ENCODE results near the gene POLR2L.

The POLR2L gene

DNA sequence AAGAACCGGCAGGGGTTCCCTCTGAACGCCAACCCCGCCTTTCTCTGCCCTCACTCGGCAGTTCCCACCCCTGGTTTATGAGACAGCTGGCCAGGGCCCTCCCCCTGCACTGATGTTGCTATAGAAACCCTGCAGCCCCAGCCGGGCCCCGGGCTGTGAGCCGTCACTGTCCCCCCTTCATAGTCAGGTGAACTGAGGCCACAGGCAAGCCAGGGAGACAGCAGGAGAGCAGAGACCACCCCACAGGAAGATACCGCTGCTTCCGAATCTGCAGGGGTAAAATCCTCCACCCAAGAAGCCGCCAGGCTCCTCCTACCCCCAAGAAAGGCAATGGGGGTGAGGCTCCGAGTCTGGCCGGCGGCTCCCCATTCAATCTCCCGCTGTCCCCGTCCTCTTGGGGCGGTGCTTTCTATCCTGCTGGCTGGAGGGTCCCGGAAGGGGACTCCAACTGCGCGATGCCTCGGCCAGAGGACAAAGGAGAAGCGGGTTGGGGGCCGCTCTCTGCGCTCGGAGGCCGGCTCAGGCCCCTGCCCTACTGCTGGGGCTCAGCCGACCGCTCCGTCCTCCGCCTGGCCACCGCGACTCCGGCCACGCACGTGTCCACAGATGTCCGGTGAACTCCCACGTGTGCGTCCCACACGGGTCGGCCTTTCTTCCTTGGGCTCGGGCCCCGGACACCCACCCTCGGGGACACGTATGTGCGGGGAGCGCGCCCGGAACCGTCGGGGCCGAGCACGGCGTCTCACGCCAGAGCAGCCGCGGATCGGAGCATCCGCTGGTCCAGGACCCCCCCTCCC, 44.8 kb downstream of the POLR2L start:
- in situ Hi-C loops (cut with MboI; ENCODE audit: low sequenced_read_pairs): no loop called here

DNA sequence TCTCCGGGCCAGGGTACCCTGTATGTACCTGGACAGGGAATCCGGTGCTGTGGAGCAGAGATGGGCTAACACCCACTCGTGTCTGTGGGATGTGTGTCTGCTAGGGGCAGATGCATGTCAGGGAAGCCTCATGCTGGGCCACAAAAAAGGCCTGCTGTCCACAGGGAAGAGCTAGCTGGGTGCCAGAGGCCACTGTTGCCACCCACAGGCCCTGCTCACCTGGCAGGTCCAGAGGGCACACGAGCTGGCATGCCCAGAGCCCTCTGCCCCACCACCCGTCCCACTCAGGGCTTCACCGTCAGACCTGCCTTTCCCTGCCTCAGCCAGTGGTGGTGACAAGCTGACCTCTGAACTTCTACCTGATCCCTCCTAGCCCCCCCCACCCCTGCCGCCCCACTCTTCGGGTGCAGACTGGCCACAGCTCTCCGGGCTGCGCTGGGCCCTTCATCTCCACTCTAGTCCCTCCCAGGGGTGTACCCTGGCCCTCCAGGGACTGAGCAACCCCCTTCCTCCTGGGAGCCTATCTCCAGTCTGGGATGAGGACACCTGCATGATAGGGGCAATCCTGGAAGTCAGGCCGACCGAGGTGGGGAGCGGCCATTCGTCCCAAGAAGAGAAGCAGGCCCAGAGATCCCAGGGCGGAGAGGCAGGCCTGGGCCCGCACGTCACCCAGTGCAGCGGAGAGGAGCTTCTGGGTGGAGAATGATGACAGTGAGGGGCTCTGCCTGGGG, 45.6 kb downstream of the POLR2L start:
- in situ Hi-C loops (cut with MboI; ENCODE audit: low sequenced_read_pairs): no loop called here

DNA sequence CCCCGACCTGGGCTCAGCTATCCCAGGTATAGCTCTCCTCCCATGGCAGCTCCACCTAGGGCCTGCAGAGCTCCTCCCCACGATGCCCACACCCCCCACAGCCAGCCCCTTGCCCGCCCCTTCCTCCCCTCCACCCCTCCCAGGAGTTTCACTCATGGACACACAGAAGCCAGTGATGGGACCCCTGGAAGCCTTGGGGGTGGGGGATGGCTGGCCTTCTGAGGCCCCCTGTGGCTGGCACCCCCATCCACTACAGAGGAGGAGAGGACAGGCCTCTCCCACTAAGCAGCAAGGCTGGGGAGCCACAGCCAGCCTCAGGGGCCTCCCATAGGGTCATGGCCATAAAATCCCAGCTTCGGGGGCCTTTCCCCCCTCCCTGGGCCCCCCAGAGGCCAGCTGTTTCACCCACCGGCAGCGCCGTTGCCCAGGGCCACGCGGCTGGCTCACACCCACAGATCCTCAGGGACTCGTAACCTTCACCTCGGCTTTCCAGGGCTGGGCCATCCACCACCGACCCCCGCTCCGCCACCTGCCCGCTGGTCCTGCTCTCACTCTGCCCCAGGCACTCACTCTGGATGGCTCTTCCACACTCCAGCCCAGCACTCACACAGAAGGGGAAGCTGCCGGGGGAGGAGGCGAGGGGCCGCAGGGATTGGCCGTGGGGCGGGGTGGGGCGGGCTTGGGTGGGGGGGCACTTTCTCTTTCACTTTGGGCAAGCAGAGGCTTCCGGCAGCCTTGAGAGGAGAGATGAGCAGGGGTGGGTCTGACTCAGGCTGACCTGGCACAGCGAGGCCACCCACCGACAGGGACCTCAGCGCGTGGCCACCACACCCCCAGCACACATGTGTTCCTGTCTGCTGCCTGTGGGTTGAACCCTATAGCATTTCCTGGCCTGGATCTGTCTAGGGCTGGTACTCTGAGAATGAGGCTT, 46.4 kb downstream of the POLR2L start:
- in situ Hi-C loops (cut with MboI; ENCODE audit: low sequenced_read_pairs): no loop called here

DNA sequence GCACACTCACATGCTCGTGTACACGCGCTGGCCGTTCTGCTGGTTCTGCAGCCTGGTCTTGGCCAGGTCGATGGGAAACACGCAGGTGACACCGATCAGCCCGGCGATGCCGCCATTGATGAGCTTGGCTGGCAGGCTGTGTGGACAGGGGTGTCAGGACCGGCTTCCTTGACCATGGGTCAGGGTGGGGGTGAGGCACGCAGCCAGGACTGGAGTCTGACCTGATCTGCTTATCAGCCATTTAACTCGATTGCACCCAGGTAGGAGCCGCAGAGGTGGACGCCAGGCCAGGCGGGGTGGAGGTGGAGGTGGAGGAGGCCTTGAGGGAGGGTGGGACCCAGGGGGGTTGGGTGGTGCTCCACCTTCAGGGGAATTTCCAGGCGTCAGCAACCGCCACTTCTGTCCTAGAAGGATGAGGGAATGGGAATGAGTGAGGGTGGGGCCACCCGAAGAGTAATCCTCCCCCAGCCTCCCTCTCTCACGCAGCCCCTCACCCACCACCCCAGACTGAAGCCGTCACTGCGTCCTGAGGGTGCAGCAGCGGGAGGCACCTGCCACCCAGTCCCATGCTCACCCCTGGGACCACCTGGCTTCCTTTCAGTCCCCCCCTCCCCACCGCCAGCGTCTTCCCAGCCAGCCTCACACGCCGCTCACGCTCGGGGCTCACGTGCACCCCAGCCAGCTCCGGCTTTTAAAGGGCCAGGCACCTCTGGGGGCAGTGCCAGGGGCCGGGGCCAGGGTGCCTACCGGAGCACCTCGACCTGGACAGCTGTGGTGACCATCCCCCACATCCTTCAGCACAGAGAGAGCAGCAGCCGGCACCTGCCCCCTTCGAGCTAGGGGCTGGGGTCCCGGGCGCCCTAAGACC, 47.3 kb downstream of the POLR2L start:
- in situ Hi-C loops (cut with MboI; ENCODE audit: low sequenced_read_pairs): no loop called here

DNA sequence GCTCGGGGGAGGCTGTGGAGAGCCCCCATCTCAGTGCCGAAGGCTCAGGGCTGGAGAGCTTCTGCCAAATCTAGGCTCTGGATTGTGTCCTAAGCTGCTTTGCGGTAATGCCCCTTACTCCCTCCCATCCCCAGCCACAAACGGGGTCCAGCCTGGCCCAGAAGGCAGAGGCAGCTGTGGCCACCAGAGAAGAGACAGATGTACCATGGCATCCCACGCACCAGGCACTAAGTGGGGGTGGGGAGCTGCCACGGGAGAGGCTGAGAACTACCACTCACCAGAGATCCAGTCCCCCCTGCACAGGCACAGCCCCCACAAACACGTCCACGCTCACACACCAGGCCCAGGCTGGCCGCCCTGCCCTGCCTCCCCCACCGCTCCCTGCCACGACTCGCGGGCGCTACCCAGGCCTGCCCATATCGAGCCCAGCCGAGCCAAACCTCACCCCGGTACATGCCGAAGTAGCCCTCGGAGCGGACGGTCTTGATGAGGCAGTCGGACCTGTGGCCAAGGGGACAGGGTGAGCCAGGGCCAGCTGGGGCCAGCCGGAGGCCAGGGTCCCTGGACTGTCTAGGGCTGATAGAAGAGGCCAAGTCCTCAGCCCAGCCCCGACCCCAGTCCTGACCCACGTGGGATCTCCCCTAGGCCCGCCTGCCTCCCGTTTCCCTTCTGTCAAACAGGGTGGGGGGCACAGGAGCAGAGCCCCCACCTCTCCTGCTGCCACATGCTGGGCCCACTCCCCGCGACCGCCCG, 48.1 kb downstream of the POLR2L start:
- in situ Hi-C loops (cut with MboI; ENCODE audit: low sequenced_read_pairs): no loop called here

DNA sequence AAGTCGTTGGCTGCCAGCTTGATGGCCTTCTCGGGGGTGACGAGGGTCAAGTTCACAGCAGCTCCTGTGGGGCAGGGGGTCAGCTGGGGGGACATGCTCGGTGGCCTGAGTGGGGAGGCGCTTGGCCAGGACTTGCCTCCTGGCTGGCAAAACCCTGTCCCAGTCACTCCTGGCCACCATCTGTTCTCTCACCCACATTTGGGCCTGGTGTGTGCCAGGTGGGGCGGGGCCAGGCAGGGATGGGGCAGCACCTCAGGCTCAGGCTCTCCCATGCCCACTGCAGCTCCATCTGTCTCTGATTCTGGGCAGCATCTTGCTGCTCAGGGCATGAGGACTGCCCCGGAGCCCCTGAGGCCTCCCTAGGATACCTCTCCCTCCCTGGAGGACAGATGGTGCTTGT, 48.8 kb downstream of the POLR2L start:
- in situ Hi-C loops (cut with MboI; ENCODE audit: low sequenced_read_pairs): no loop called here

DNA sequence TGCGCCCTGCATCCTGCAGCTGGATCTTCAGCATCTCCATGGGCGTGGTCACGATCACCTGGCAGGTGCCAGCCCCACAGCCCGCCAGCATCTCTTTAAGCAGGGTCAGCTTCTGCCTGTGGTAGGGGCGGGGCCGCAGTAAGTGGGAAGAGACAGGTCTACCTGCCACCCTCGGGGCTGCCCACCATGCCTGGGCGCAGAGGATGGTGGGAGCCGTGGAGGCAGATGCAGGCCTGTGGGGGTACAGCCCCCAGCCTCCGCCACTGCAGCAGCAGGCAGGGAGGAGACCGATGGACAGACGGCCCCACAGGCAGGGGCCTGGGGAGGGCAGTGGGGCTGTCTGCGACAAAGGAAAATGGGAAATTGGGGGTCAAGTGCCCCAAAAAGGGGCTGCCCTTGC, 49.5 kb downstream of the POLR2L start:
- in situ Hi-C loops (cut with MboI; ENCODE audit: low sequenced_read_pairs): no loop called here

DNA sequence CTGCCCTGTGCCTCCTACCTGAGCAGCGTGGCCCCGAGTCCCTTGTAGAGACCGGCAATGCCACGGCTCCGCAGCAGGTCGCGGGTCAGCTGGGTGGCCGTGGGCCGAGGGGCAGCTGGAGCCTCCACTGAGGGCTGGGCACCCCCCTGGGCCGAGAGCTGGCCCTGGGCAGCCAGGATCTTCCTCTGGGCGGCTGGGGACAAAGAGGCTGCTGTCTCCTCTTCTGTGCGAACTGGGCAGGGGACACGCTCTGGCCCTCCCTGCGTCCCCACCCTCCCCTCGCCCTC, 49.9 kb downstream of the POLR2L start:
- in situ Hi-C loops (cut with MboI; ENCODE audit: low sequenced_read_pairs): no loop called here

DNA sequence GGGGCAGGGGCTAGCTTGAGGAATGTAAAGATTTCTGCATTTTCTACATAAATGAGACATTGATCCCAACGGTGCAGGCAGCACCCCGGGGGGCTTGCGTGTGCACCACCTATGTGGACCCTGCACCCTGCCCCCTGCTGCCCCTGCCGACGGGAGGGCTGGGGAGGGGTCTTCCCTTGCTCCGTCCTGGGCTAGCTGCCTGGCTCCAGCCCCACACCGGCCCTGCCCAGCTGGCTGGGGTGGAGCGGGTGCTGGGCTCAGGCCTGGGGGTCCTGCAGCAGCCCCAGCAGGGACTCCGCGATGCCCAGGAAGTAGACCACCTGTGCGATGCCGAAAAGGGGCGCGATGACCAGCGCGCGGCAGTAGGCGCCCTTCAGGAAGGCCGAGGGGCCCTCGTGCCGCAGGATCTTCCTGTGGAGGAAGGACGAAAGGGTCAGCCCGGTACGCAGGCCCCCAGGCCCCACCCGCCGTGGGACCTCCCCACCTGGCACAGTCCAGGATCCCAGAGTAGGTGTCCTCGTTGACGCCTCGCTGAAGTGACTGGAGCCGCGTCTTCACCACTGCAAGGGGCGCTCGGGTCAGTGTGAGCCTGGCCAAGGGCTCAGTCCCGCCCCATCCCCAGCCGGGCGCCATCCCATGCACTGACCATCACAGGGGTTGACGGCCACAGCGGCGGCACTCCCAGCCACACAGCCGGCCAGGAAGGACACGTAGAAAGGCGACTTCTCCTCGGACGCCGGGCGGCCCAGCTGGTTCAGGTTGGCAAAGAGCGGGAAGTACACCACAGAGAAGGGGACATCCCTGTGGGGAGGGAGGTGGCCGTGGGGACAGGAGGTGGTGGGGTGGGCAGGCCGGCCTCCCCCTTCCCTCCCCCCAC, 50.4 kb downstream of the POLR2L start:
- in situ Hi-C loops (cut with MboI; ENCODE audit: low sequenced_read_pairs): no loop called here

DNA sequence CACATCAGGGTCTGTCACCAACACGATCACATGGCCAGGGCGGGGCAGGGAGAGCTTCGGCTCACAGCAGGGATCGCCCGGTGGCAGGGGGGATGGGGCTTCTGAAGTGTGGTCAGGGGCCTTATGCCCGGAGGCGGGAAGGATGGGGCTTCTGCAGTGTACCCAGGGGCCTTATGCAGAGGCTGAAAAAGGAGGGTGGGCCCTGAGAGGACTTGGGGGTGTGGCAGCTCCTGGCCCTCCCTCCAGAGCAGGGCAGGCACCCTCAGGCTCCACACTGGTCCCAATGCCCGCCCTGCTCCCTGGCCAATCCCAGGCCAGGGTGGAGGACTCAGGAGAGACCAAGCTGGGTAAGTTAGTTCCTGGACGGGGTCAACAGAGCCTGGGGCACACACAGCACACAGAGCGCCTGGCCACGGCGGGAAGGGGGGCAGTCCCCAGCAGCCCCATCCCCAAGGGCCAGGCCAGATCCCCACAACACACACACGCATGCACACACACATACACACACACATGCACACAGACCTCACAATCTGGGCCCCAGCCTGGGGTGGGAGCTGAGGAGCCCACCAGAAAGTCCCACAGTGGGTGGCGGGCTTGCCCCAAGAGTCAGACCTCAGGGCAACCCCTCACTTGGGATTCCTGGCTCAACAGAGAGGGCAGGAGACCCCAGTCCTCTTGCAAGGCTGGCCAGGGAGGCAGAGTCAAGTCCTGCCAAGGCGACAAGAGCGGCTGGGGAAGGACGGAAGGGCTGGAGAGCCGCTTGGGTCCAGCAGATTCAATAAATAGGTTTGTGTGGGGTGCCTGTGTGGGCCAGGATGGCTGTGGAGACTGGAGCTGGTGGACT, 51.4 kb downstream of the POLR2L start:
- in situ Hi-C loops (cut with MboI; ENCODE audit: low sequenced_read_pairs): no loop called here

DNA sequence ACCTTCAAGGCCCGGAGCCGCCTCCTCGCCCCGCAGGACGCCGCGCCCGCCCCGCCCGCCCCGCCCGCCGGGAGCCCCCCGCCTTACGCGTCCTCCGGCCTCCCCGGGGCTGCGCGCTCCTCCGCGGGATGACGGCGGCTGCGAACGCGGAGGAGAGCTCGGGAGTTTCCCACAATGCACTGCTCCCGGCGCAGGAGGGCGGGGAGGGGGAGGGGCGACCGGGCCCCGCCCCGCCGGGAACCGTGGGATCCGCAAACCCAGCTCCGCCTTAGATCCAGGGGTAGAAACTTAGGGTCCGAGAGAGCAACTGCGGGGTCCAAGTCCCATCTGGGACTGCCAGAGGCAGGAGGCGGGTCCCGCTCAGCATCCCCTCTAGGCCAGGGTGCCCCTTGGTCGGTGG, 52.4 kb downstream of the POLR2L start, which contains the start of gene CEND1:
Gene CEND1, minus strand, starts transcription at position 148 of the 400 bp plus-strand sequence. CDS start 1,514 bp downstream, outside the sequence.
- in situ Hi-C loops (cut with MboI; ENCODE audit: low sequenced_read_pairs): no loop called here

Data from HL-60/S4 treated with phorbol 12-myristate 13-acetate at 8.2 ng/mL for 4 days and 3 days (cell line).